ENCODE measurements around the gene SPPL2B. TPM values are rescaled to one million over a fixed set of nuclear protein-coding genes. Genes with fewer than 3 reads are reported as not detected.
"Not testable (repeated sequence)": the region's sequence is repeated elsewhere in the genome, so short reads cannot be mapped to it uniquely, and the experiment has no call there.

Gene SPPL2B
- total RNA-seq, 4 donors from 2014 or later: 47.8 to 97.8 (median 67.3) TPM

DNA sequence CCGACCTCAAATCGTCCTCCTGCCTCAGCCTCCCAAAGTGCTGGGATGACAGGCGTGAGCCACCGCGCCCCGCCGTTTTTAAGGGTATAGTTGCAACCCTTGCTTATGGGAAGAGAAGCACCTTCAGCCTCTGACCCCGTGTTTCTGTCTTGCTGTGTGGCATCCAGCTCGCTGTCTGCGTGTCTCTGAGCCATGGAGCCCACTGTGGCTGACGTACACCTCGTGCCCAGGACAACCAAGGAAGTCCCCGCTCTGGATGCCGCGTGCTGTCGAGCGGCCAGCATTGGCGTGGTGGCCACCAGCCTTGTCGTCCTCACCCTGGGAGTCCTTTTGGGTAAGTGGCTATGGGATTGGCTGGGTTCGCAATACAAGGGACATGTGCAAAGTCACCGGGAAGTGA lies 61.1 kb downstream of the SPPL2B start:
- Histone ChIP-seq H3K36me3 (no peaks in the 10 kb centered on the region), H3K9me3 (no peaks in the 10 kb centered on the region), H3K4me1 (peaks cover 5 to 6% of the 10 kb centered on the region in 2 donors), H3K27me3 (no peaks in the 10 kb centered on the region), H3K27ac (no peak overlapping the region), H3K4me3 (replicated peaks in 1 of 3) (no peak overlapping the region)
- WGBS, 2 donors: 86 to 87% methylated on average over 12 to 13 of the region's 21 CpGs
- intact Hi-C loops (cut with DNase I): loop anchor here (10.0 kb wide), 1 partner anchor 165 kb away; no protein-coding TSS in a partner anchor
- TF ChIP-seq POLR2A (IDR thresholded peaks at IDR 0.05): no peak
- TF ChIP-seq, protein P1, sequence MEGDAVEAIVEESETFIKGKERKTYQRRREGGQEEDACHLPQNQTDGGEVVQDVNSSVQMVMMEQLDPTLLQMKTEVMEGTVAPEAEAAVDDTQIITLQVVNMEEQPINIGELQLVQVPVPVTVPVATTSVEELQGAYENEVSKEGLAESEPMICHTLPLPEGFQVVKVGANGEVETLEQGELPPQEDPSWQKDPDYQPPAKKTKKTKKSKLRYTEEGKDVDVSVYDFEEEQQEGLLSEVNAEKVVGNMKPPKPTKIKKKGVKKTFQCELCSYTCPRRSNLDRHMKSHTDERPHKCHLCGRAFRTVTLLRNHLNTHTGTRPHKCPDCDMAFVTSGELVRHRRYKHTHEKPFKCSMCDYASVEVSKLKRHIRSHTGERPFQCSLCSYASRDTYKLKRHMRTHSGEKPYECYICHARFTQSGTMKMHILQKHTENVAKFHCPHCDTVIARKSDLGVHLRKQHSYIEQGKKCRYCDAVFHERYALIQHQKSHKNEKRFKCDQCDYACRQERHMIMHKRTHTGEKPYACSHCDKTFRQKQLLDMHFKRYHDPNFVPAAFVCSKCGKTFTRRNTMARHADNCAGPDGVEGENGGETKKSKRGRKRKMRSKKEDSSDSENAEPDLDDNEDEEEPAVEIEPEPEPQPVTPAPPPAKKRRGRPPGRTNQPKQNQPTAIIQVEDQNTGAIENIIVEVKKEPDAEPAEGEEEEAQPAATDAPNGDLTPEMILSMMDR (IDR thresholded peaks at IDR 0.05): no peak
- no peak for DNase-seq

DNA sequence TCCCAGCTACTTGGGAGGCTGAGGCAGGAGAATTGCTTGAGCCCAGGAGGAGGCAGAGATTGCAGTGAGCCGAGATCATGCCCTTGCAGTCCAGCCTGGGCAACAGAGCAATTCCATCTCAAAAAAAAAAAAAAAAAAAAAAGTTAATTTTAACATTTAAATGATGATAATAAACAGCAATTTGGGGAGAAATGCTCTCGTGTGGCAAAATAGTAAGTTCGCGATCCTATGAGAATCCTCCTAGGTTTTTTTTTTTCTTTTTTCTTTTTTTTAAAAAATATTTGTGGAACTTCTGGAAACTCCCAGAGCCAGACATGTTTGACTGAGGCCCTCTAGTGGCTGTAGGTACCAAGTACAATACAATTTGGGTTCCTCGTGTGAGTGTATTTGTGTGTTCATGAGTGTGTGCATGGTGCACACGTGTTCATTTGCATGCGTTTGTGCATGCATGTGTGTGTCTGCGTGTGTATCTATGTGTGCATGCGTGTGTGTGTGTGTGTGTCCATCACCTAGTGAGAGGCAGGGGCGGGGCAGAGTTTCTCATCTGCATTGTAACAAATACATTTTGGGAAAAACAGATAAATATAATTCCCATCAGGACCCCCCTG lies 62.7 kb downstream of the SPPL2B start:
- H3K9me3 ChIP-seq: no peaks in the 10 kb centered on the region
- no peak overlapping the region for H3K27ac ChIP-seq
- TF ChIP-seq, protein P1 (IDR thresholded peaks at IDR 0.05): peak; percentile 60 to 88 (median 68)
- no peak for TF ChIP-seq POLR2A (IDR thresholded peaks at IDR 0.05)
- intact Hi-C loops (cut with DNase I): loop anchor here (10.0 kb wide), 1 partner anchor 246 kb away; no protein-coding TSS in a partner anchor
- peaks cover 5 to 6% of the 10 kb centered on the region in 2 donors for H3K4me1 ChIP-seq
- H3K27me3 ChIP-seq: no peaks in the 10 kb centered on the region
- DNase-seq: peak; percentile 18 to 33
- no peak overlapping the region for H3K4me3 ChIP-seq (replicated peaks in 1 of 3)
- WGBS, 2 donors: 9 to 11% methylated on average over 10 of the region's 10 CpGs
- no peaks in the 10 kb centered on the region for H3K36me3 ChIP-seq

DNA sequence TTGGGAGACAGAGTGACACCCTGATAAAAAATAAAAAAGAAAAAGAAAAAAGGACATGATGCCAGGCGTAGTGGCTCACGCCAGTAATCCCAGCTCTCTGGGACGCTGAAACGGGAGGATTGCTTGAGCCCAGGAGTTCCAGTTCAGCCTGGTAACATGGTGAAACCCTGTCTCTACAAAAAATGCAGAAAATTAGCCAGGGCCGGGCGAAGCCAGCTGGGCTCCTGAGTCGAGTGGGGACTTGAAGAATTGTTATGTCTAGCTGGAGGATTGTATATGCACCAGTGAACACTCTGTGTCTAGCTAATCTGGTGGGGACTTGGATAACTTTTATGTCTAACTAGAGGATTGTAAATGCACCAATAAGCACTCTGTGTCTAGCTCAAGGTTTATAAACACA lies 63.9 kb downstream of the SPPL2B start:
- TF ChIP-seq, protein P1 (IDR thresholded peaks at IDR 0.05): no peak
- peak in 1 of 2 donors; percentile 4 for TF ChIP-seq POLR2A (IDR thresholded peaks at IDR 0.05)
- intact Hi-C loops (cut with DNase I): loop anchor here (10.0 kb wide), 1 partner anchor 248 kb away; no protein-coding TSS in a partner anchor
- WGBS, 2 donors: 24 to 31% methylated on average over 7 of the region's 7 CpGs

DNA sequence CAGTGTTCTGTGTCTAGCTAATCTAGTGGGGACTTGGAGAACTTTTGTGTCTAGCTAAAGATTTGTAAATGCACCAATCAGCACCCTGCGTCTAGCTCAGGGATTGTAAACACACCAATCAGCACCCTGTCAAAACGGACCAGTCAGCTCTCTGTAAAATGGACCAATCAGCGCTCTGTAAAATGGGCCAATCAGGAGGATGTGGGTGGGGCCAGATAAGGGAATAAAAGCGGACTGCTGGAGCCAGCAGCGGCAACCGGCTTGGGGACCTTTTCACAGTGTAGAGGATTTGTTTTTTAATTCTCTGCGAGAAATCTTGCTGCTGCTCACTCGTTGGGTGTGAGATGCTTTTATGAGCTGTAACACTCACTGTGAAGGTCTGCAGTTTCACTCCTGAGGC lies 64.4 kb downstream of the SPPL2B start:
- H3K9me3 ChIP-seq; H3K27me3 ChIP-seq; DNase-seq; H3K4me1 ChIP-seq; H3K36me3 ChIP-seq; H3K27ac ChIP-seq; H3K4me3 ChIP-seq (replicated peaks in 1 of 3): not testable (repeated sequence)
- WGBS, 2 donors: 80 to 85% methylated on average over 8 of the region's 8 CpGs
- intact Hi-C loops (cut with DNase I): loop anchor here (10.0 kb wide), 1 partner anchor 248 kb away; no protein-coding TSS in a partner anchor

More for the DNA sequence above, 63.9 kb downstream of the SPPL2B start:
- H3K27ac ChIP-seq: peak overlapping the region in 1 of 3 donors; percentile 20
- no peaks in the 10 kb centered on the region for H3K36me3 ChIP-seq
- H3K4me3 ChIP-seq (replicated peaks in 1 of 3): no peak overlapping the region
- peaks cover 5 to 6% of the 10 kb centered on the region in 2 donors for H3K4me1 ChIP-seq
- H3K9me3 ChIP-seq: no peaks in the 10 kb centered on the region
- no peaks in the 10 kb centered on the region for H3K27me3 ChIP-seq
- peak; percentile 66 to 75 for DNase-seq

DNA sequence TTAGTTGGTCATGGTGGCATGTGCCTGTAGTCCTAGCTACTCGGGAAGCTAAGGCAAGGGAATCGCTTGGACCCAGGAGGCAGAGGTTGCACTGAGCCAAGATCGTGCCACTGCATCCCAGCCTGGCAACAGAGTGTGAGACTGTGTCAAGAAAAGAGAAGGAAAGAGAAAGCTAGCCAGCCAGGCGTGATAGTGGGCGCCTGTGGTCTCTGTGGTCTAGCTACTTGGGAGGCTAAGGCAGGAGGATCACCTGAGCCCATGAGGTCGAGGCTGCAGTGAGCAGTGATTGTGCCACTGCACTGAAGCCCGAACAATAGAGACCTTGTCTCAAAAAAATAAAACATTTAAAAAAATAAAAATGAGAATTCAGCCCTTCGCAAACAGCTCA lies 65.6 kb downstream of the SPPL2B start:
- no peak overlapping the region for H3K27ac ChIP-seq
- WGBS, 2 donors: 81 to 82% methylated on average over 8 of the region's 8 CpGs
- intact Hi-C loops (cut with DNase I): loop anchor here (10.0 kb wide), 1 partner anchor 249 kb away; no protein-coding TSS in a partner anchor

More for the DNA sequence above, 65.6 kb downstream of the SPPL2B start:
- H3K9me3 ChIP-seq: no peaks in the 10 kb centered on the region
- H3K4me1 ChIP-seq: peaks cover 5 to 6% of the 10 kb centered on the region in 2 donors
- H3K4me3 ChIP-seq (replicated peaks in 1 of 3): no peak overlapping the region
- no peak for DNase-seq
- no peak for TF ChIP-seq POLR2A (IDR thresholded peaks at IDR 0.05)
- H3K36me3 ChIP-seq: no peaks in the 10 kb centered on the region
- no peaks in the 10 kb centered on the region for H3K27me3 ChIP-seq
